Stomach (tissue), 9 donors: ENCODE results near the gene NCEH1. TPM values are rescaled to one million over a fixed set of nuclear protein-coding genes. Genes with fewer than 3 reads are reported as not detected.
A peak's percentile ranks its signal among the peaks of the same experiment; 100 is the strongest.

Experiments used
- DNase-seq, 2 donors: peaks; one replicate each; pipeline versions ENCODE4 v3.0.0 to v3.0.0-alpha.2; 2013 to 2019
- H3K27ac ChIP-seq, 5 donors: fragments of 200-600 bp in 4 of 5; sonication (generic) in 4 of 5; one replicate each; pipeline ENCODE4 v1.5.1; 2013 to 2019; ENCODE audit warnings: mild to moderate bottlenecking in 1 of 5, moderate library complexity in 1 of 5
- H3K27me3 ChIP-seq, 3 donors: fragments of 200-600 bp; sonication (generic); one replicate each; pipeline ENCODE4 v1.5.1; 2017 to 2019; ENCODE audit warnings: mixed run types in 1 of 3
- H3K36me3 ChIP-seq, 4 donors: fragments of 200-600 bp; sonication (generic); 1 replicate in 3 of 4; 2 replicates in 1 of 4; pipeline ENCODE4 v1.5.1; 2016 to 2019
- H3K4me1 ChIP-seq, 4 donors: fragments of 200-600 bp; sonication (generic); one replicate each; pipeline ENCODE4 v1.5.1; 2016 to 2019
- H3K4me3 ChIP-seq, 4 donors: fragments of 200-600 bp; sonication (generic) in 3 of 4; one replicate each; pipeline ENCODE4 v1.5.1; 2016 to 2019; ENCODE audit warnings: mild to moderate bottlenecking in 1 of 4
- H3K9me3 ChIP-seq, 4 donors: fragments of 200-600 bp; sonication (generic); one replicate each; pipeline ENCODE4 v1.5.1; 2016 to 2019
- CTCF ChIP-seq, 7 experiments: fragments of 450-650 bp in 4 of 7; fragments of 200-600 bp in 3 of 7; sonication (generic) in 3 of 7; IDR thresholded peaks; one replicate each; pipeline ENCODE4 v1.5.1; 2016 to 2019; ENCODE audit warnings: antibody characterized with exemption in 7 of 7, control low read depth in 2 of 7, mild to moderate bottlenecking in 1 of 7
- EP300 ChIP-seq: sonication (generic); formaldehyde crosslinking; IDR thresholded peaks from one replicate; pipeline ENCODE4 v1.6.1; 2017; ENCODE audit warnings: antibody characterized with exemption
- POLR2A ChIP-seq, 4 donors: fragments of 450-650 bp; IDR thresholded peaks; one replicate each; pipeline ENCODE4 v1.6.1; 2016; ENCODE audit warnings: antibody characterized with exemption in 4 of 4, control low read depth in 2 of 4, mild to moderate bottlenecking in 1 of 4, moderate library complexity in 1 of 4
- POLR2AphosphoS5 ChIP-seq, 3 donors: sonication (generic); formaldehyde crosslinking; IDR thresholded peaks; one replicate each; pipeline ENCODE4 v1.6.1; 2016; ENCODE audit warnings: antibody characterized with exemption in 3 of 3
- WGBS, 5 donors: extraction: QIAGEN DNeasy Blood & Tissue Kit in 3 of 5; methylation state at CpG; one replicate each; pipeline versions ENCODE4 v1.1.5 to v1.1.7; 2013 to 2018; 5-methylcytosine and 5-hydroxymethylcytosine counted together
- intact Hi-C: fragments of 100-400 bp; cut with DNase I; formaldehyde crosslinking; loops from one replicate; pipeline ENCODE4 v1.15.1; 2023; ENCODE audit warnings: low total_unique reads
- polyA plus RNA-seq, 3 donors: library from polyadenylated mRNA; stranded (reverse); fragments of 200-250 nt; gene quantifications; one replicate each; pipeline ENCODE4 v1.2.3, GENCODE V29; 2013
- total RNA-seq, 5 donors: library from RNA; depleted of rRNA; stranded (reverse); fragments of >200 nt; gene quantifications; one replicate each; pipeline versions ENCODE4 v1.1.0 to v1.2.3, GENCODE V29; 2014 to 2016
- donor health status: healthy with polysubstance abuse.
- donor health status: Bipolar disorder and iron deficiency.
- donor health status: healthy.

NCEH1 gene
- total and polyA plus RNA-seq, 8 donors, result 1.2 to 19.9 (median 7.0) TPM

- no peak overlapping the region for H3K4me3 ChIP-seq
- no peaks in the 10 kb centered on the region for H3K27me3 ChIP-seq
- 87 to 92% (median 90%) methylated on average over 11 of the region's 11 CpGs for WGBS, 5 donors
- no peak for TF ChIP-seq EP300
- TF ChIP-seq POLR2A (IDR thresholded peaks at IDR 0.05), result no peak
- H3K9me3 ChIP-seq, result no peaks in the 10 kb centered on the region
- no peak for DNase-seq
- intact Hi-C loops, result no loop called here
- H3K27ac ChIP-seq, result peak overlapping the region in 2 of 5 donors; percentile 3 to 89
- H3K36me3 ChIP-seq, result no peaks in the 10 kb centered on the region
- H3K4me1 ChIP-seq, result peaks cover 25 to 54% (median 34%) of the 10 kb centered on the region in 4 donors
These were observed 117.8 kb downstream of the NCEH1 start for GRCh38 chr3:172592898-172593669.

DNA sequence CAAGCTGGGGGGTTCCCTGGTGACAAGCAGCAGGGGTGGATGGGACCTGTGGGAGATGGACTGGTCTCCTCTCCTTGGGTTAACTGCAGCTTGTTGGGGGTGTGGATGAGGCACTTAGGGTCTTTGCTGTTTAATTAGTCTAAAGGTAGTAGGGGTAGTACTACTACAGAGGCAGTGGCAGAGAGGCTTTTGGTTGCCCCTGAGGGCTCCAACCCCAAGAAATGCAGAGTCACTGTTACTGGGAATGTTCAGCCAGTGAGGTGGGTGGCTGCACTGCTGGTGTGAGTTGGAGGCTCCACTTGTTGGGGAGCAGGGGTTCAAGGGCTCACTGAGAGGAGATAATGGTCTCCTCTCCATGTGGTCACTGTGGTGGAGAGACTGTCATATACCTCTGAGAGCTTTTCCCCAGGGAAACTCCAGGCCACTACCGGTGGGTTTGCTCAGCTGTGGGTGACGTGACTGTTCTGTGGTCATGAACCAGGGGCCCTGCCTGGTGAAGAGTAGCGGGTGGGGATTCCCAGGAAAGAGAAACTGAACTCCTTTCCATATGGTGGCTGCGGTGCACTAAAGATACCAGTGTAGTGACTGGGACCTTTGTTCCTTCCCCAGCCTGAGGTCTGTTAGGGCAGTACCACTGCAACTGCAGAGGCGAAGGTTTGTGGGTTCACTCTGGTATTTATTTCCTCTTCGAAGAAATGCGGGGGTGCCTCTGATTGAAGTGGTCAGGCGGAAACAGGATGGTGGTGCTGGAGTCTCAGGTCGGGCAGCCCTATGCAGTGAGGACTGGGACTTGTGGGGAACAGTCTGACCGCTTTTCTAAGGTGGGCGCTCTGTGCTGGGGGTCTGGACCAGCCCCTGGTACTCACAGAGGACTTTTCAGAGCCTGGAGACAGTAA is 118.7 kb downstream of the NCEH1 start:
- intact Hi-C loops, result no loop called here
- peak in 1 of 2 donors; percentile 57 for DNase-seq

DNA sequence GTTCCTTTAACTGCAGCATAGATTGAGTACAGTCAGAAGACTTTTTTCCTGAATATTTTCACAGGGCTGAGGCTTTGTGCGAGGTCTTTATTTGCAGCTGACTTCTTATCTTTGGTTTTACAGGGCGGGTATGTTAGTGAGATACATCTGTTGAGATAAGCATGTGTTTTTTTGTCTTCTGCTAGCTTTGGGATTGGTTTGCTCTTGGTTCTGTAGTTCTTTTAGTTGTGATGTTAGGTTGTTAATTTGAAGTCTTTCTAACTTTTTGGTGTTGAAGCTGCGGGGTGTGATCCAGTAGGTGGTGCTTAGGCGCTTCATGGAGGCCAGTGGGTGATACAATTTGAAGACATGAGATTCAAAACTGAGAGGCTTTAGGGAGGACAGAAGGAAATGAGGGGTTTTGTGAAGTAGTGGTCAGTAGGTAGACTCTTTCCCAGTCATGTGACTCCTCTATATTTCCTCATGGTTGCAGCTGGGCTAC is 119.7 kb downstream of the NCEH1 start:
- peaks cover 33 to 60% (median 43%) of the 10 kb centered on the region in 4 donors for H3K4me1 ChIP-seq
- TF ChIP-seq POLR2AphosphoS5 (IDR thresholded peaks at IDR 0.05) (no peak), POLR2A (IDR thresholded peaks at IDR 0.05) (no peak), EP300 (no peak), CTCF (IDR thresholded peaks at IDR 0.05) (no peak)
- no peaks in the 10 kb centered on the region for H3K9me3 ChIP-seq
- no peaks in the 10 kb centered on the region for H3K27me3 ChIP-seq
- H3K27ac ChIP-seq, result peak overlapping the region in 3 of 5 donors; percentile 9 to 89 (median 17)
- no peaks in the 10 kb centered on the region for H3K36me3 ChIP-seq
- no peak overlapping the region for H3K4me3 ChIP-seq
- DNase-seq, result no peak
- intact Hi-C loops, result no loop called here
- WGBS, 5 donors, result 53 to 80% (median 64%) methylated on average over 4 of the region's 4 CpGs

More for the DNA sequence above, 118.7 kb downstream of the NCEH1 start:
- H3K27ac ChIP-seq, result peak overlapping the region in 2 of 5 donors; percentile 17 to 89
- peaks cover 25 to 57% (median 36%) of the 10 kb centered on the region in 4 donors for H3K4me1 ChIP-seq
- H3K9me3 ChIP-seq, result no peaks in the 10 kb centered on the region
- H3K4me3 ChIP-seq, result no peak overlapping the region
- H3K36me3 ChIP-seq, result no peaks in the 10 kb centered on the region
- TF ChIP-seq POLR2A (IDR thresholded peaks at IDR 0.05) (no peak), POLR2AphosphoS5 (IDR thresholded peaks at IDR 0.05) (no peak), EP300 (no peak), CTCF (IDR thresholded peaks at IDR 0.05) (no peak)
- WGBS, 5 donors, result 60 to 79% (median 72%) methylated on average over 11 of the region's 11 CpGs
- no peaks in the 10 kb centered on the region for H3K27me3 ChIP-seq

DNA sequence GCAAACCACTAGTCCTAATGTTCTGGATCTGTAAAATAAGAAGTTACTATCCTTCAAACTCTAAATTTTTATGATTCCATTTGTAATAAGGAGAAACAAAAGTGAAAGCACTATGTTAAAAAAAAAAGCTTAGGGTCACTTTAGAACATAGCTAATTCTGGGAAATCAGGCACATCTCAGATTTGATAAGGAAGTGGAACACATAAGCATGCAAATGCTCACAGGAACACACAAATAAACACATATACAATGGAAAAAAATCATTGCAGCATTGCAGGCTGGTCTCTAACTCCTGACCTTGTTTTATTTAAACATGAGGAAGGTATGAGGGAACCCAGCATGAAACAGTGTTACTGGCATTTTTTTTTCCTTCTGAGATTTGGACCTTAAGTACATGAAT is 124.4 kb downstream of the NCEH1 start:
- H3K27ac ChIP-seq, result peak overlapping the region in 3 of 5 donors; percentile 60 to 84 (median 63)
- H3K4me1 ChIP-seq, result peaks cover 9 to 24% (median 15%) of the 10 kb centered on the region in 4 donors
- peak in 1 of 2 donors; percentile 24 for DNase-seq
- no peak overlapping the region for H3K4me3 ChIP-seq
- intact Hi-C loops, result loop anchor here (5.0 kb wide), 1 partner anchor 84 kb away; no protein-coding TSS in a partner anchor
- no peaks in the 10 kb centered on the region for H3K36me3 ChIP-seq
- TF ChIP-seq CTCF (IDR thresholded peaks at IDR 0.05) (no peak), EP300 (no peak), POLR2AphosphoS5 (IDR thresholded peaks at IDR 0.05) (peak; percentile 14 to 45 (median 40)), POLR2A (IDR thresholded peaks at IDR 0.05) (no peak)
- H3K9me3 ChIP-seq, result no peaks in the 10 kb centered on the region
- H3K27me3 ChIP-seq, result no peaks in the 10 kb centered on the region
